ENCODE data around the gene MATN4.

- TF ChIP-seq, protein P1, sequence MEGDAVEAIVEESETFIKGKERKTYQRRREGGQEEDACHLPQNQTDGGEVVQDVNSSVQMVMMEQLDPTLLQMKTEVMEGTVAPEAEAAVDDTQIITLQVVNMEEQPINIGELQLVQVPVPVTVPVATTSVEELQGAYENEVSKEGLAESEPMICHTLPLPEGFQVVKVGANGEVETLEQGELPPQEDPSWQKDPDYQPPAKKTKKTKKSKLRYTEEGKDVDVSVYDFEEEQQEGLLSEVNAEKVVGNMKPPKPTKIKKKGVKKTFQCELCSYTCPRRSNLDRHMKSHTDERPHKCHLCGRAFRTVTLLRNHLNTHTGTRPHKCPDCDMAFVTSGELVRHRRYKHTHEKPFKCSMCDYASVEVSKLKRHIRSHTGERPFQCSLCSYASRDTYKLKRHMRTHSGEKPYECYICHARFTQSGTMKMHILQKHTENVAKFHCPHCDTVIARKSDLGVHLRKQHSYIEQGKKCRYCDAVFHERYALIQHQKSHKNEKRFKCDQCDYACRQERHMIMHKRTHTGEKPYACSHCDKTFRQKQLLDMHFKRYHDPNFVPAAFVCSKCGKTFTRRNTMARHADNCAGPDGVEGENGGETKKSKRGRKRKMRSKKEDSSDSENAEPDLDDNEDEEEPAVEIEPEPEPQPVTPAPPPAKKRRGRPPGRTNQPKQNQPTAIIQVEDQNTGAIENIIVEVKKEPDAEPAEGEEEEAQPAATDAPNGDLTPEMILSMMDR (IDR thresholded peaks at IDR 0.05; ENCODE audit: low read length) = no peak
- TF ChIP-seq EZH2phosphoT487 (IDR thresholded peaks at IDR 0.05; ENCODE audit: low read length) = no peak
- no peak for TF ChIP-seq EZH2 (optimal IDR thresholded peaks at IDR 0.05; ENCODE audit: low read depth, low read length)
Observed at GRCh38 chr20:45257161-45257560, 50.9 kb downstream of the MATN4 start.

All from MM.1S (cell line).